ENCODE results near the gene BIK.

DNA sequence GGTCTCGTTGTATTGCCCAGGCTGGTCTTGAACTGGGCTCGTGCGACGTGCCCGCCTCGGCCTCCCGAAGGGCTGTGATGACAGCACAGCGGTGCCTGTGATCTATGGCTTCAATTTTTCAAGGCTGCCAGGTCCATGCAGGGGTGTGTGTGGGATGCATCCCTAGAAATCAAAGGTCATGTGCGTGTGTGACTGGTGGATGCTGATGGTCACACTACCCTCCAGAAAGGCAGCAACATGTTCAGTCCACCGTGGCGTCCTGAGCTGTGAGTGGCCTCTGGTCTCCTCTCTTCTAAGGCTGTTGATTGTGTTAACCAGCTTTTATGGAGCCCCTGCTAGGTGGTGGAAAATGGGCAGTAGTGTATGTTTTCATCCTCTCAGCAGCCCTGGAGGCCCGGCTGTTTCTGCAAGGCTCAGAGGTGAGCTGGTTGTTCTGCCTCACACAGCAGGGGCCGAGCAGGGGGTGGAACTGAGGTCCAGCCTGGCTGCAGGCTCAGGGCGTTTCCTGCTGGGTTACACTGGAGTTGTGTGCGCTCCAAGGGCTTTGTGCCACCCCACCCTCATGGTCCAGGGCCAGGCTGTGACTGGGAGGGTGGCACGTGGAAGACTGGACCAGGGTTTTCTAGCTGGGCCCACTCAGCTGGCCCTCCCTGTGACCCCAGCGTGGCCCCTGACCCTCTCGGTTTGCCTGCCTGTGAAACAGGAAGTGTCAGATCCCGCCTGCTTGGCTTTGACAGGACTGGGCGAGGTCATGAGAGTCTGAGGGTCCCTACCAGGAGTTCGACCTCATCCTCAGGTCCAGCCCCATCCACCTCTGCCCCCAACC is 7.7 kb downstream of the BIK start:
- TF ChIP-seq, protein P1, sequence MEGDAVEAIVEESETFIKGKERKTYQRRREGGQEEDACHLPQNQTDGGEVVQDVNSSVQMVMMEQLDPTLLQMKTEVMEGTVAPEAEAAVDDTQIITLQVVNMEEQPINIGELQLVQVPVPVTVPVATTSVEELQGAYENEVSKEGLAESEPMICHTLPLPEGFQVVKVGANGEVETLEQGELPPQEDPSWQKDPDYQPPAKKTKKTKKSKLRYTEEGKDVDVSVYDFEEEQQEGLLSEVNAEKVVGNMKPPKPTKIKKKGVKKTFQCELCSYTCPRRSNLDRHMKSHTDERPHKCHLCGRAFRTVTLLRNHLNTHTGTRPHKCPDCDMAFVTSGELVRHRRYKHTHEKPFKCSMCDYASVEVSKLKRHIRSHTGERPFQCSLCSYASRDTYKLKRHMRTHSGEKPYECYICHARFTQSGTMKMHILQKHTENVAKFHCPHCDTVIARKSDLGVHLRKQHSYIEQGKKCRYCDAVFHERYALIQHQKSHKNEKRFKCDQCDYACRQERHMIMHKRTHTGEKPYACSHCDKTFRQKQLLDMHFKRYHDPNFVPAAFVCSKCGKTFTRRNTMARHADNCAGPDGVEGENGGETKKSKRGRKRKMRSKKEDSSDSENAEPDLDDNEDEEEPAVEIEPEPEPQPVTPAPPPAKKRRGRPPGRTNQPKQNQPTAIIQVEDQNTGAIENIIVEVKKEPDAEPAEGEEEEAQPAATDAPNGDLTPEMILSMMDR (IDR thresholded peaks at IDR 0.05), result no peak
- no peak for TF ChIP-seq POLR2AphosphoS5 (IDR thresholded peaks at IDR 0.05)
